IMR-90 (cell line): ENCODE results near the gene FKBP1B. TPM values are rescaled to one million over a fixed set of nuclear protein-coding genes. Genes with fewer than 3 reads are reported as not detected.

Experiments
- ATAC-seq: fragments of 200-7000 bp; cut with Tn5 transposase; 2 replicates; pipeline ENCODE4 v1.9.1; 2020; ENCODE audit warnings: low read depth, mild to moderate bottlenecking, moderate library complexity
- BruUV-seq: library from RNA; stranded (reverse); fragments of 400-500 nt; replicated peaks from 2 replicates; lab custom pipeline; 2021; lab: Mats Ljungman, UMichigan
- CTCF ChIA-PET: fragments of 300-600 bp; formaldehyde crosslinking; extraction: SDS; loops from one replicate; lab custom pipeline; 2021; ENCODE audit warnings: antibody characterized with exemption; lab: Yijun Ruan, JAX
- POLR2A ChIA-PET: fragments of 300-600 bp; sonication (Branson Sonifier 250); formaldehyde crosslinking; loops from one replicate; lab custom pipeline; 2022; ENCODE audit warnings: antibody characterized with exemption; ENCODE audit not compliant: unreplicated experiment; lab: Charles Lee
- DNase-seq: peaks from one replicate; pipeline ENCODE4 v3.0.0; 2013
- H2AFZ ChIP-seq: replicated peaks from 2 replicates; pipeline ENCODE3; 2013; ENCODE audit warnings: low read length, mild to moderate bottlenecking; ENCODE audit not compliant: poor library complexity
- H2AK5ac ChIP-seq: 2 replicates; pipeline ENCODE4 v1.6.1; 2013; ENCODE audit warnings: low read depth, low read length, inconsistent platforms
- H2AK9ac ChIP-seq: replicated peaks from 2 replicates; pipeline ENCODE3; 2013; ENCODE audit warnings: mild to moderate bottlenecking, low read depth, low read length, moderate library complexity; ENCODE audit not compliant: poor library complexity
- H2BK120ac ChIP-seq: 2 replicates; pipeline ENCODE4 v1.6.1; 2013; ENCODE audit warnings: low read depth, low read length, inconsistent platforms
- H2BK15ac ChIP-seq: 3 replicates; pipeline ENCODE4 v1.6.1; 2013; ENCODE audit warnings: low read depth, low read length, inconsistent platforms
- H2BK20ac ChIP-seq: 2 replicates; pipeline ENCODE4 v1.6.1; 2013; ENCODE audit warnings: low read depth, mild to moderate bottlenecking, inconsistent platforms, low read length, moderate library complexity
- H2BK5ac ChIP-seq: 2 replicates; pipeline ENCODE4 v1.6.1; 2013; ENCODE audit warnings: mild to moderate bottlenecking, low read depth, low read length, inconsistent platforms; ENCODE audit not compliant: poor library complexity, severe bottlenecking
- H3K14ac ChIP-seq: replicated peaks from 2 replicates; pipeline ENCODE4 v1.6.1; 2013; ENCODE audit warnings: low read depth, low read length, inconsistent platforms
- H3K18ac ChIP-seq: 2 replicates; pipeline ENCODE4 v1.6.1; 2013; ENCODE audit warnings: low read depth, low read length, control low read depth
- H3K23ac ChIP-seq: 2 replicates; pipeline ENCODE4 v1.6.1; 2013; ENCODE audit warnings: low read depth, low read length, inconsistent platforms
- H3K27ac ChIP-seq: 2 replicates; pipeline ENCODE4 v1.5.1; 2013; ENCODE audit warnings: mild to moderate bottlenecking, control low read depth, low read length; ENCODE audit not compliant: insufficient read depth
- H3K27me3 ChIP-seq: 2 replicates; pipeline ENCODE4 v1.6.1; 2013; ENCODE audit warnings: low read length; ENCODE audit not compliant: control insufficient read depth, insufficient read depth
- H3K36me3 ChIP-seq: 2 replicates; pipeline ENCODE4 v1.6.1; 2013; ENCODE audit warnings: low read length, mixed read lengths; ENCODE audit not compliant: control insufficient read depth, insufficient read depth
- H3K4ac ChIP-seq: 2 replicates; pipeline ENCODE4 v1.6.1; 2013; ENCODE audit warnings: low read depth, low read length, inconsistent platforms
- H3K4me1 ChIP-seq: 2 replicates; pipeline ENCODE4 v1.6.1; 2013; ENCODE audit warnings: low read length, mixed read lengths; ENCODE audit not compliant: control insufficient read depth, insufficient read depth
- H3K4me2 ChIP-seq: 2 replicates; pipeline ENCODE4 v1.6.1; 2013; ENCODE audit warnings: low read depth, mild to moderate bottlenecking, control low read depth, low read length, moderate library complexity
- H3K4me3 ChIP-seq: 2 replicates; pipeline ENCODE4 v1.5.1; 2013; ENCODE audit warnings: low read depth, mild to moderate bottlenecking, control low read depth, low read length, moderate library complexity; ENCODE audit not compliant: insufficient read depth
- H3K56ac ChIP-seq: 2 replicates; pipeline ENCODE4 v1.6.1; 2013; ENCODE audit warnings: low read length, inconsistent platforms; ENCODE audit not compliant: insufficient read depth; ENCODE audit errors: extremely low read depth
- H3K79me1 ChIP-seq, 2 experiments: 2 replicates each; pipeline ENCODE4 v1.6.1; 2013; ENCODE audit warnings: low read length in 2 of 2, inconsistent platforms in 1 of 2, low read depth in 1 of 2
- H3K9ac ChIP-seq: 2 replicates; pipeline ENCODE4 v1.6.1; 2013; ENCODE audit warnings: low read depth, low read length, control low read depth
- H3K9me1 ChIP-seq: 2 replicates; pipeline ENCODE4 v1.6.1; 2013; ENCODE audit warnings: low read length, inconsistent platforms; ENCODE audit not compliant: insufficient read depth
- H3K9me3 ChIP-seq: 2 replicates; pipeline ENCODE4 v1.6.1; 2013; ENCODE audit warnings: low read length; ENCODE audit not compliant: control insufficient read depth, insufficient read depth
- H4K20me1 ChIP-seq: 2 replicates; pipeline ENCODE4 v1.6.1; 2013; ENCODE audit warnings: low read length, inconsistent platforms; ENCODE audit not compliant: insufficient read depth
- H4K5ac ChIP-seq: 2 replicates; pipeline ENCODE4 v1.6.1; 2013; ENCODE audit warnings: mild to moderate bottlenecking, low read depth, low read length, control low read depth
- H4K8ac ChIP-seq, 2 experiments: 2 replicates each; pipeline ENCODE4 v1.6.1; 2013; ENCODE audit warnings: low read depth in 2 of 2, low read length in 2 of 2, control low read depth in 1 of 2, inconsistent platforms in 1 of 2
- H4K91ac ChIP-seq: 2 replicates; pipeline ENCODE4 v1.6.1; 2013; ENCODE audit warnings: low read depth, low read length, inconsistent platforms; ENCODE audit not compliant: insufficient read depth
- BHLHE40 ChIP-seq: fragments of 150-350 bp; IDR thresholded peaks from 2 replicates; pipeline ENCODE4 v1.6.1; 2016; ENCODE audit warnings: mild to moderate bottlenecking, low read depth, low read length
- CEBPB ChIP-seq: IDR thresholded peaks from 2 replicates; pipeline ENCODE4 v1.6.1; 2012; ENCODE audit warnings: low read depth, low read length, improper control_type of control experiment
- ELK1 ChIP-seq: fragments of 150-350 bp; IDR thresholded peaks from 2 replicates; pipeline ENCODE4 v1.6.1; 2016; ENCODE audit warnings: low read depth, mild to moderate bottlenecking, low read length, moderate library complexity, borderline replicate concordance
- FOS ChIP-seq: fragments of 150-350 bp; IDR thresholded peaks from 2 replicates; pipeline ENCODE4 v1.6.1; 2016; ENCODE audit warnings: low read depth, low read length
- MAZ ChIP-seq: IDR thresholded peaks from 2 replicates; pipeline ENCODE4 v1.6.1; 2012; ENCODE audit warnings: low read depth, mild to moderate bottlenecking, low read length, improper control_type of control experiment, moderate library complexity, borderline replicate concordance
- MXI1 ChIP-seq: IDR thresholded peaks from 2 replicates; pipeline ENCODE4 v1.6.1; 2012; ENCODE audit warnings: low read depth, mild to moderate bottlenecking, low read length, moderate library complexity, borderline replicate concordance
- NFE2L2 ChIP-seq: fragments of 150-350 bp; IDR thresholded peaks from 2 replicates; pipeline ENCODE4 v1.6.1; 2016; ENCODE audit warnings: low read depth, mild to moderate bottlenecking, low read length
- RFX5 ChIP-seq: IDR thresholded peaks from 2 replicates; pipeline ENCODE4 v1.8.0; 2012; ENCODE audit warnings: low read depth, mild to moderate bottlenecking, low read length, moderate library complexity
- dilution Hi-C: fragments of 300-500 bp; cut with HindIII; formaldehyde crosslinking; loops from one replicate; pipeline ENCODE4 v1.14.3; 2018; ENCODE audit warnings: low sequenced_read_pairs; ENCODE audit not compliant: unreplicated experiment
- in situ Hi-C: fragments of 300-500 bp; cut with MboI; formaldehyde crosslinking; loops from 3 replicates; pipeline ENCODE4 v1.14.3; 2019; ENCODE audit warnings: low sequenced_read_pairs, inconsistent platforms, mixed read lengths
- intact Hi-C: fragments of 100-400 bp; cut with micrococcal nuclease; formaldehyde crosslinking; loops from 2 replicates; pipeline ENCODE4 v1.10.0; 2022
- polyA plus RNA-seq, 3 experiments: library from polyadenylated mRNA; depleted of rRNA; stranded (reverse); fragments of >200 nt; gene quantifications; 2 replicates each; pipeline ENCODE4 v1.2.3, GENCODE V29; 2012; ENCODE audit warnings: low replicate concordance in 1 of 3
- total RNA-seq: library from RNA; depleted of rRNA; stranded (reverse); fragments of >200 nt; gene quantifications from 2 replicates; pipeline ENCODE4 v1.2.3, GENCODE V29; 2012

FKBP1B gene
- total and polyA plus RNA-seq, 2 of the 4 experiments (the other 2 are of a cell fraction): 10.2 to 15.1 TPM

GRCh38 chr2:24106786-24107185 lies 57.2 kb downstream of the FKBP1B start:
- in situ Hi-C loops: no loop called here
- BruUV-seq: no TSS peak
- POLR2A ChIA-PET: no interaction called here

More at GRCh38 chr2:24106786-24107185, 57.2 kb downstream of the FKBP1B start:
- TF ChIP-seq MXI1 (no peak), CEBPB (no peak), NFE2L2 (no peak), MAZ (no peak), FOS (no peak), RFX5 (no peak), ELK1 (no peak), BHLHE40 (no peak)
- Histone ChIP-seq H2BK5ac (no peak overlapping the region), H3K56ac (no peak overlapping the region), H3K14ac (no peak overlapping the region), H4K20me1 (no peaks in the 10 kb centered on the region), H2BK120ac (no peak overlapping the region), H2AK5ac (no peak overlapping the region), H3K23ac (no peak overlapping the region), H3K79me1 (no peaks in the 10 kb centered on the region), H3K27ac (no peak overlapping the region), H3K4ac (no peak overlapping the region), H3K18ac (no peak overlapping the region), H3K9ac (no peak overlapping the region), H3K4me1 (no peaks in the 10 kb centered on the region), H2AFZ (no peak overlapping the region), H4K5ac (no peak overlapping the region), H4K91ac (no peak overlapping the region), H3K27me3 (no peaks in the 10 kb centered on the region), H3K9me3 (no peaks in the 10 kb centered on the region; the same call in 1 of the 2 replicates), H2AK9ac (no peak overlapping the region), H3K9me1 (no peaks in the 10 kb centered on the region), H2BK20ac (no peak overlapping the region), H3K4me2 (no peak overlapping the region), H3K36me3 (0 out of 2 replicates have a peak, but pooled peaks cover 2% of the 10 kb centered on the region), H4K8ac (no peak overlapping the region), H2BK15ac (no peak overlapping the region), H3K4me3 (no peak overlapping the region)
- no peak for DNase-seq
- no peak for ATAC-seq
- intact Hi-C loops: no loop called here
- CTCF ChIA-PET: no interaction called here
- dilution Hi-C loops: no loop called here
